Cardiac fibroblast (primary cell): ENCODE measurements around the gene PNMT.

Source experiments
- DNase-seq, 2 donors: peaks; one replicate each; pipeline versions ENCODE4 v3.0.0 to v3.0.0-alpha.2; 2010; ENCODE audit warnings: low read depth in 2 of 2
- H3K4me3 ChIP-seq, 2 donors: replicated peaks in 1 of 2; 1 replicate in 1 of 2; 2 replicates in 1 of 2; pipeline ENCODE4 v1.5.1; 2011; ENCODE audit warnings: low read depth in 2 of 2, low read length in 2 of 2, mild to moderate bottlenecking in 2 of 2, moderate library complexity in 1 of 2
- CTCF ChIP-seq: IDR thresholded peaks from one replicate; pipeline ENCODE4 v1.5.1; 2011; ENCODE audit warnings: low read depth, mild to moderate bottlenecking, low read length, inconsistent platforms

The PNMT gene

GRCh38 chr17:39634384-39634871, 33.8 kb upstream of the PNMT start:
- H3K4me3 ChIP-seq: no peak overlapping the region
- DNase-seq: peak; percentile 62 to 65
- TF ChIP-seq CTCF: peak; percentile 72

- TF ChIP-seq CTCF: no peak
- H3K4me3 ChIP-seq: no peak overlapping the region
- DNase-seq: no peak
Measured at GRCh38 chr17:39635614-39636176, 32.6 kb upstream of the PNMT start.

GRCh38 chr17:39636587-39636926, 31.7 kb upstream of the PNMT start:
- no peak for TF ChIP-seq CTCF
- no peak for DNase-seq
- H3K4me3 ChIP-seq: peak overlapping the region; percentile 96 to 99

DNA sequence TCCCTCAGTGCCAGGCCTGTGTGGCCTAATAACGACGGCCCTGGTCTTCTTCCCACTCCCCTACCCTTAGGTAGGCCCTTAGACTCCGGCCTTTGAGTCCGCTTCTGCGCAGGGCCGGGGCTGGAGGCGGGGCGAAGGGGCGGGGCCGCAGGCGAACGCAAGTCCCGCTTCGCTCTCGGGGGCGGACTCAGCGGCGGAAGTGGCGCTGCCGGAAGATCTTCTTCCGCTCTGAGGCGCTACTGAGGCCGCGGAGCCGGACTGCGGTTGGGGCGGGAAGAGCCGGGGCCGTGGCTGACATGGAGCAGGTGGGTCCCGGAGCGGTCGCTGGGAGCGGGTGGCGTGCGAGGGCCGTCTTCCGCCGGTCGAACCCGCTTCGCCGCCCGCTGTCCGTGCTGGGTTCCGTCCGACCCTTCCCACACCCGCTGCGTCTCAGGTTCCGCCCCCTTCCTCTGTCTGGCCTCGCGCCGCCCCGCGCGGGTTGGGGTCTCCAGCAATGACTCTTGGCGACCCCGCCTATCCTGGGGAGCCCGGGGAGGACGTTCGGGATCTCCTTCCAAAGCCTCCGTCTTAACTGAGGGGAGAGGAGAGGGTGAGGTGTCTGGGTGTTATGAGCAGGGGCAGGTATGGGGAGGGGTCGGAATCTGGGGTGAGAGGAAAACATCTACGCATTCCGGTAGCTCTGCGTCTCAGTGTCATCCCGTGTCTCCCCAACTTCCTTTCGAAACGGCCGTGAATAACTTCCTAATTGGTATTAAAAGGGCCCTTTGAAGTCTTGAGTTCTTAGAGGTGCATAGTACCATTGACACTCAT, 31.1 kb upstream of the PNMT start, which contains the start of gene STARD3:
Gene STARD3 (plus strand): TSS at position 218 of the 810 bp plus-strand sequence. CDS start 16,388 bp downstream, outside the sequence.
- peak; percentile 16 for TF ChIP-seq CTCF
- peak within 1 kb of the TSS; percentile 96 to 99 for H3K4me3 ChIP-seq
- peak; percentile 85 to 92 for DNase-seq

- peak overlapping the region in 1 of 2 donors; percentile 96 for H3K4me3 ChIP-seq
- TF ChIP-seq CTCF: no peak
- DNase-seq: no peak
Measured at GRCh38 chr17:39638317-39638716, 29.9 kb upstream of the PNMT start.

GRCh38 chr17:39639043-39639442, 29.2 kb upstream of the PNMT start:
- no peak for TF ChIP-seq CTCF
- H3K4me3 ChIP-seq: no peak overlapping the region

More at GRCh38 chr17:39639043-39639442, 29.2 kb upstream of the PNMT start:
- DNase-seq: no peak
